ENCODE measurements around the gene OR2T5. TPM values are rescaled to one million over a fixed set of nuclear protein-coding genes. Genes with fewer than 3 reads are reported as not detected.

Gene OR2T5, protein sequence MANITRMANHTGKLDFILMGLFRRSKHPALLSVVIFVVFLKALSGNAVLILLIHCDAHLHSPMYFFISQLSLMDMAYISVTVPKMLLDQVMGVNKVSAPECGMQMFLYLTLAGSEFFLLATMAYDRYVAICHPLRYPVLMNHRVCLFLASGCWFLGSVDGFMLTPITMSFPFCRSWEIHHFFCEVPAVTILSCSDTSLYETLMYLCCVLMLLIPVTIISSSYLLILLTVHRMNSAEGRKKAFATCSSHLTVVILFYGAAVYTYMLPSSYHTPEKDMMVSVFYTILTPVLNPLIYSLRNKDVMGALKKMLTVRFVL
- not detected in 2 replicates for total RNA-seq

DNA sequence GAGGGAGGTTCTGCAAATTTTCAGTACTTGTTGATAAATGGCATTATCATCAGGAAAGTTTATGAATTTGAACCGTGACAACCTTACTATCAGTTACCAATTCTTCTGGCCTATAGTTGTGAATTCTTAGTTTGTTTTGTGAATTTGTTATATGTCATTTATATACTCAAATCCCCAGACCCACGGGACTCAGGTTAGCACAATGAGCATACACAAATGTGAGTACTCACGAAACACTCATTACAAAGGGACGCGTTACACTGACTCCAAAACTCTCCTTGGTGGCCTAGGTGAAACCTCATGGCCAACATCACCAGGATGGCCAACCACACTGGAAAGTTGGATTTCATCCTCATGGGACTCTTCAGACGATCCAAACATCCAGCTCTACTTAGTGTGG is at the start of gene OR2T5:
Gene OR2T5 (plus strand): TSS at position 301 of the 400 bp plus-strand sequence. CDS start 0 bp downstream, at position 301.

DNA sequence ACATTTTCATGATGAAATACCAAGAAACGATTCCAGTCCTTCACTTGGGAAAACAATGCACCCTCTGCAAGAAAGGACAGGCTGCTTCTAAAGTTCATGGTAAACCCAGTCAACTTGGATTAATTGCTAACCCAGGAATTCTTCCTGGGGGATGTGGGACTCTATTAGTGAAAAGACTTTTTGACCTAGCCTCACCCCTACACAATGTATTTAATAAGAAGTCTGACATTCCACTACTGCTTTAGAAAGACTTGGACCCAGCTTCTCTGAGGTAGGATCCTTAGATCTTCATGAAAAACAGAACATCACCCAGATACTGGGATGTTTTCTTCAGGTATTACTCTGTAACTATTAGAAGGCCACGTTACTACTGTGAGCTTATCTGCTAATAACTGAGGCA is 43.0 kb upstream of the OR2T5 start, which contains the start of gene OR2T2:
Gene OR2T2 (plus strand): TSS at position 239 of the 400 bp plus-strand sequence. CDS start 7,161 bp downstream, outside the sequence.

DNA sequence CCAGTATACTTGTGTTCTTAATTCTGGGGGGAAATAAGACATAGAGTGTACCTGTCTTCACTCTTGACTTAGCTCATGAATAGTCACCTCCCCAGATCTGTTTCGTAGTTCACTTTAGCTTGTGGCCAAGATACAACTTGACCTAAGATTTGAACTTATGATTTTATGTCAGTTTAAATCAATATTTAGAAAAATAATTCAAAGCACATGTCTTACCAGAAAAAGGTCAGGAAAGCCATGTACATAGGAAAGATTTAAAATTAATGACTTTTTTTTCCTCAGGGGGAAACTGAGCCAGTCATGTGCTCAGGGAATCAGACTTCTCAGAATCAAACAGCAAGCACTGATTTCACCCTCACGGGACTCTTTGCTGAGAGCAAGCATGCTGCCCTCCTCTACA is 15.3 kb upstream of the OR2T5 start, which contains the start of gene OR2T3:
Gene OR2T3 (plus strand): TSS at position 301 of the 400 bp plus-strand sequence. CDS start 0 bp downstream, at position 301.

DNA sequence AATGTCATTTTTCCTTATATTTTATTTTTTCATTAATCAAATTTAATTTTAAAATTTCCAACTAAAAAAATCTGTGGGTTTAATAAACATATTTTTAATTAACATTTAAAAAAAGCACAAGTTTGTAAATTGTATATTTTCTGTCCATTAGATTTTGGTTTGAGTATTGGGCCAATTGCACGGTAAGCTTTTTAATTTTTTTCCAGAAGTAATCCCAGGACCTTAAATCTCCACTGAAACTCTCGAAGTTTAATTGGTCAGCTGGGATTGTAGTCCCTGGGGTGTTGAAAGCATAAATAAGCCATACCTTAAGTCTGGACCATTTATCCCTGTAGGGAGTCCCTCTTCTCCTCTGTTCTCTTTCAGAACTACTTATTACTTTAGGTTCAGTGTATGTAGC is 19.4 kb downstream of the OR2T5 start, which contains the start of gene OR2G6:
Gene OR2G6 (plus strand): TSS at position 301 of the 400 bp plus-strand sequence. CDS start 13,574 bp downstream, outside the sequence.

Other genes starting within 250 kb of the OR2T5 start
- not detected in 2 replicates for gene OR2T33, start 210.6 kb upstream of the OR2T5 start, total RNA-seq
- not detected in 2 replicates for gene OR2T12, start 185.2 kb upstream of the OR2T5 start, total RNA-seq
- not detected in 2 replicates for gene OR2M7, start 164.0 kb upstream of the OR2T5 start, total RNA-seq
- gene OR14C36, start 139.8 kb upstream of the OR2T5 start, total RNA-seq = not detected in 2 replicates
- not detected in 2 replicates for gene OR2T4, start 126.9 kb upstream of the OR2T5 start, total RNA-seq
- gene OR2T6, start 112.8 kb upstream of the OR2T5 start, total RNA-seq = not detected in 2 replicates
- not detected in 2 replicates for gene OR2T1, start 85.5 kb upstream of the OR2T5 start, total RNA-seq
- gene OR2T2, start 43.0 kb upstream of the OR2T5 start, total RNA-seq = not detected in 2 replicates
- not detected in 2 replicates for gene OR2T3, start 15.2 kb upstream of the OR2T5 start, total RNA-seq
- gene OR2G6, start 19.5 kb downstream of the OR2T5 start, total RNA-seq = not detected in 2 replicates
- gene OR2T29, start 74.2 kb downstream of the OR2T5 start, total RNA-seq = not detected in 2 replicates
- gene OR2T34, start 86.2 kb downstream of the OR2T5 start, total RNA-seq = not detected in 2 replicates
- not detected in 2 replicates for gene OR2T10, start 109.1 kb downstream of the OR2T5 start, total RNA-seq
- gene OR2T11, start 146.5 kb downstream of the OR2T5 start, total RNA-seq = not detected in 2 replicates
- not detected in 2 replicates for gene OR2T35, start 156.7 kb downstream of the OR2T5 start, total RNA-seq
- not detected in 2 replicates for gene OR2T27, start 166.9 kb downstream of the OR2T5 start, total RNA-seq
- not detected in 2 replicates for gene OR14I1, start 214.2 kb downstream of the OR2T5 start, total RNA-seq

Data from subcutaneous preadipocyte (primary cell).